Measurements from ENCODE around the gene TES.

DNA sequence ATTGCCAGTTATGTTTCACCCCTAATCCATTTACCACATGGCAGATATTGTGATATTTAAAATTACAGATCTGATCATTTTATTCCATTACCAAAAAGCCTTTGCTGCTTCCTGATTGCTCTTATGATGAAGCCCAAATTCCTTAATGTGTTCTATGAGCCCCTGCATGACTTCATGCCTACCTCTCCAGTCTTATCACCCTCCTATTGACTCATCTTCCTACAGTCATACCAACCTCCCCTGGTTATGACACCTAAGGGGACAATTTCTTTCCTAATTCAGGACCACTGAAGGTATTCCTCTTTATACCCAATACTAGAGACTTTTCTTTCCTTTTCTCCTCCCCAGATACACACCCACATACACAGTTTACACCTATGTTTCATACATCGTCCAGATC, 36.0 kb downstream of the TES start:
- TF ChIP-seq YY1 (IDR thresholded peaks at IDR 0.05; ENCODE audit: insufficient read depth, insufficient read length) (no peak), SUZ12 (IDR thresholded peaks at IDR 0.05; ENCODE audit: extremely low read depth, insufficient read depth, insufficient read length) (no peak), ZNF274 (IDR thresholded peaks at IDR 0.05; ENCODE audit: low read depth, low read length) (no peak)

All from NT2/D1 (cell line).